NCI-H69 (cell line): ENCODE measurements around the gene FBXO30.

Experiments used
- DNase-seq: peaks from one replicate; lab custom pipeline; 2025; lab: John Stamatoyannopoulos, UW

The FBXO30 gene, protein sequence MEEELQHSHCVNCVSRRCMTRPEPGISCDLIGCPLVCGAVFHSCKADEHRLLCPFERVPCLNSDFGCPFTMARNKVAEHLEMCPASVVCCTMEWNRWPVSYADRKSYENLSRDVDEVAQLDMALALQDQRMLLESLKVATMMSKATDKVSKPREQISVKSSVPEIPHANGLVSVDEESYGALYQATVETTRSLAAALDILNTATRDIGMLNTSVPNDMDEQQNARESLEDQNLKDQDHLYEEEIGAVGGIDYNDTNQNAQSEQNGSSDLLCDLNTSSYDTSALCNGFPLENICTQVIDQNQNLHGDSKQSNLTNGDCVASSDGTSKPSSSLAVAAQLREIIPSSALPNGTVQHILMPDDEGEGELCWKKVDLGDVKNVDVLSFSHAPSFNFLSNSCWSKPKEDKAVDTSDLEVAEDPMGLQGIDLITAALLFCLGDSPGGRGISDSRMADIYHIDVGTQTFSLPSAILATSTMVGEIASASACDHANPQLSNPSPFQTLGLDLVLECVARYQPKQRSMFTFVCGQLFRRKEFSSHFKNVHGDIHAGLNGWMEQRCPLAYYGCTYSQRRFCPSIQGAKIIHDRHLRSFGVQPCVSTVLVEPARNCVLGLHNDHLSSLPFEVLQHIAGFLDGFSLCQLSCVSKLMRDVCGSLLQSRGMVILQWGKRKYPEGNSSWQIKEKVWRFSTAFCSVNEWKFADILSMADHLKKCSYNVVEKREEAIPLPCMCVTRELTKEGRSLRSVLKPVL

DNA sequence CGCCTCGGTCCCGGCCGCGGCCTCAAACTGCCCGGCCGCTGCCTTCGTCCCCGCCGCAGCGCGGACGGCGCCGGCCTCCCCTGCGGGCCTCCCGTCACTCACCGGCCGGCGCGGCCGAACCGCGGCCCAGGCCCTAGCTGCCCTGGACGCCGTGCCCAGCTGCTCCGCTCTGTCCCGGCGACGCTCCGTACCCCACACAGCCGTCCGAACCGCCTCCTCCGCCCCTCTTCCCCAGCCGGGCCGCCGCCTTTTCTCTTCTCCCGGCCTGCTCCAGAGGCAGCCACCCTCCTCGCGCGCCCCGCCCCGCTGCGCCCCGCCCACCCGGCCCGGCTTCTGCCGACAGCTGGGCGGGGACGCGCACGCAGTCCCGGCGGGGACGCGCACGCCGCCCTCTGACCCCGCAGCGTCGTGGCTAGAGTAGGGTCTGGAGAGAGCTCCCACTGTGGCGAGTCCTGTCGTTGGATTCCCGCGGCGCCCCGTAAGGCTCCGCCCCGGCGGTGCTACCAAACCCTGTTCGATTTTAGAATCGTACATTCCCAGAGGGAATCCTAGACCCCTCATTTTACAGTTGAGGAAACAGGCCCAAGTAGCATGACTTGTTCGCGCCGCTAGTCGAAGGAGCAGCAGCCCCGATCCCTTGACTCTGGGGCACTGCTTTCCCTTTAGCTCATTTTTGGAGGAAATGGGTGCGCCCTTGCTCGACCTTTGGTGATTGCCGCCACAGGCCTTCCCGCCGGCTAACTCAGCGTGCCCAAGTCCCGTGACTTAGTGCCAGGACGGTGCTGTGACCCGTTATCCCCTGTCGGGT lies at the start of gene FBXO30:
Gene FBXO30 (minus strand): TSS at position 295 of the 808 bp plus-strand sequence. CDS start 8,390 bp downstream, outside the sequence.
- peak; percentile 96 for DNase-seq

DNA sequence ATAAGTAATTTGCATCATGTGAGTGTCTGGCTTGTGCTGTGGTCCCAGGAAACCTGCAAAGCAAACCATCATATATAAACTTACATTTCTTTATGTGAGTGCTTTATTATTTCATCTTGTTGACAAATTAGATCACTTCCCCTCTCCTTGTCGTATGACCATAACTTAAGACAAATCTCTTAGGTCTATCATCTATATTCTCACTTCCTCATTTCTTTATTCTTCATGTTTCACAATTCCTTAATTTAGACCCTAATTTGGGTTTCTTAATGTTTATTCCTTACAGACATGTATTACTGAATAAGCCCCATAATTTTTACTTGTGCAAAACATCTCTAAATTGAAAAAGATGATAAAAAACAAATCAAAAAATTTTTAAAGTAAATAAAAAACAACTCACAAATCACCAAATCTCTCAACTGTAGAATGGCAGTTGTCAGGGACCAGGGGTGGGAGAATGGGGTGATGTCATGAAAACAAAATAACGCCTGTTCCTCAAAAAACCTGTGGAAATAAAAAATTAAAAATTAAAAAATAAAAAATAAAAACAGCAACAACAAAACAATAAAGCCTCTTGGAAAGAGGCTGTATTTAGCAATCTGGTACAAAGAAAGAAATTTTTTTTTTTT lies 49.5 kb upstream of the FBXO30 start:
- no peak for DNase-seq

DNA sequence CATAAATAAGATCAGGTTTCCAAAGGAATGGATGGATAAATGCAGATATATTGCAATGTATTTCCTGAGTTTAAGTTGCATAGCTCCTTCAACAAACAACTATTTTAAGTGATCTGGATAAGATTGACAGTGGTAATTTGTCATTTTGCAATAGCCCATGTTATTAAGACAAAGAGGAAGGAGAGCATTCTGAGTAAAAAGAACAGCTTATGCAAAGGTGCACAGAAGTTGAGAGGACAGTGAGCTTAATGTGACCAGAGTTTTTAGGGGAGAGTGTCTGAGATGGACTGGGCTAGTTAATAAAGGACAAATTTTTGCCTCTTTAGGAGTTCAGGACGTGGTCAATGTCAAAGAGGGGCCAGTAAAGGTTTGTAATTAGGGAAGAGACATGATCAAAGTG lies 48.8 kb upstream of the FBXO30 start:
- DNase-seq, result no peak

DNA sequence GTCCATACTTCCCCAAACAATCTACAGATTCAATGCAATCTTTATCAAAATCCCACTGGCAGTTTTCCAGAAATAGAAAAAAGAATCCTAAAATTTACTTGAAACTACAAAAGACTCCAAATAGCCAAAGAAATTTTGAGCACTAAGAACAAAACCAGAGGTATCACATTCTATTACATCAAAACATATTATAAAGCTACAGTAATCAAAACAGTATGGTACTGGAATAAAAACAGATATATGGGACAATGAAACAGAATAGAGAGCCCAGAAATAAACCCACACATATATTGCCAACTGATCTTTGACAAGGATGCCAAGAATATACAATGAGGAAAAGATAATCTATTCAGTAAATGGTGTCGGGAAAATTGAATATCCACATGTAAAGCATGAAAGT lies 46.0 kb upstream of the FBXO30 start:
- DNase-seq, result no peak

DNA sequence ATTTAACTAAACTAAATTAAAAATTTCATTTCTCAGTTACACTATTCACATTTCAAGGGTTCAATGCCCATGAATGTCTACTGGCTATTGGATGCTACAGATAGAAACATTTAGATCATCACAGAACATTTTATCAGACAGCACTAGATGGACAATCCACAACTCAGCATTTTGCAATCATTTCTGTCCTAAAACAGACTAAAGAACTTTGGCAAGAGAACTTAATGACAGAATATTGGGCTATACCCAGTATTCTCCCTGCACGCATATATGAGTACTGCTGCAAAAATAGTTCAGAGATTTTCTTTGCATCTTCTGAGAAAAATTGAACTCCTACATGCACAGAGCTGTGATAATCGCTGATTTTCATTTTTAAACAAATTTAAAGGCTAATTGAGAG lies 36.1 kb upstream of the FBXO30 start:
- DNase-seq, result no peak

DNA sequence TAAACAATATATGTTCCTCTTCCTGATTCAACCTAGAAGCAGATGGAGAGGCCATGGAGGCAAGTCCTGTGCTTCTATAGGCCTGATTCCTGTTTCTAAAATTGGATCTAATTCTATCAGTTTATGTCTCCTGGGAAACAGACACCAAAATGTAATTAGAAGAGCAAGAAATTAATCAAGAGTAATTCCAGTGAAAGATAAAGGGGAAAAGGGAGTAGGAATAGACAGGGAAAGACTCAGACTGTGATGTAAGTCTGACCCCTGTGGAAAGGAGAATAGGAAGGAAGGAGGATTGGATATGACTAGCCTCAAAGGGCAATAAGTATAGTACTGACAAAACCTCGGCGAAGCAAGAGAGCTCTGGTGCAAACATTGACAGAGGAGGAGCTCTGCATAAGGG lies 33.9 kb upstream of the FBXO30 start:
- DNase-seq, result no peak

DNA sequence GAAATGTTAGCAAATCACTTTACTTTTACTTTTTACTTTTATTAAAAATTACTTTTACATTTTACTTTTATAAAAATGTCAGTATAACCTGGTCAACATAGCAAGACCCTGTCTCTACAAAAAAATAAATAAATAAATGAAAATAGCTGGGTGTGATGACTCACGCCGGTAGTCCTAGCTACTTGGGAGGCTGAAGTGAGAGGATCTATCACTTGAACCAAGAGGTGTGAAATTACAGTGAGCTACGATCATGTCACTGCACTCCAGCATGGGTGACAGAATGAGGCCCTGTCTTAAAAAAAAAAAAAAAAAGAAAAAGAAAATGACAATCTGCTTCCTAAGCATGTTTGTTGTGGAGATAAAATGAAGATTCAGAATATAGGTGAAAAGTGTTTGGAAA lies 31.0 kb upstream of the FBXO30 start:
- DNase-seq, result no peak

DNA sequence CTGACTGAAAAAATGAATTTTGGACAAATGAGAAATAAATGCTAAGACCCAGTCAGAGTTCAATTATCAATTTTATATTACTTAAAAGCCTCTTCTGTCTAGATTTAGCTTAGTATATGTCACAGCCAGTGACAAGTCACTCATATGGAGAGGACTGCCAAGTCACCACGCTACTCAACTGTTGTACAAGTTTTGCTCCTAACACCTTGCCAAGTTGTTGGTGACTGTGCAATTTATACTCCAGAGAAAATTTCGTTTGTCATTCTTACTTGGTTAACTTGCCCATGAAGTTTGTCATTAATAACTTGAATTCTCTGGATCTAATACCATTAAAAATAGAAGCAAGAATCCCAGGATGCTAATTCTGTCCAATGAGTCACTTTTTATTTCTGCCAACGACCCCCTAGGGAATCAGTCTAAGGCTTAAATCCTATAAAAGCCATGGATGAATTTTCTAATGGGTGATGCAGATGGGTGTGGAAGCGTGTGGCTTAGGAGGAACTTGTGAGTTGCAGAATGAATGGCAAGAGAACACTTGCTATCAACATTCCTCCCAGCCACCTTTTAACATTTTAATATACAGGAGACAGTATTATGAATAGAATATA lies 30.4 kb upstream of the FBXO30 start:
- DNase-seq, result no peak

DNA sequence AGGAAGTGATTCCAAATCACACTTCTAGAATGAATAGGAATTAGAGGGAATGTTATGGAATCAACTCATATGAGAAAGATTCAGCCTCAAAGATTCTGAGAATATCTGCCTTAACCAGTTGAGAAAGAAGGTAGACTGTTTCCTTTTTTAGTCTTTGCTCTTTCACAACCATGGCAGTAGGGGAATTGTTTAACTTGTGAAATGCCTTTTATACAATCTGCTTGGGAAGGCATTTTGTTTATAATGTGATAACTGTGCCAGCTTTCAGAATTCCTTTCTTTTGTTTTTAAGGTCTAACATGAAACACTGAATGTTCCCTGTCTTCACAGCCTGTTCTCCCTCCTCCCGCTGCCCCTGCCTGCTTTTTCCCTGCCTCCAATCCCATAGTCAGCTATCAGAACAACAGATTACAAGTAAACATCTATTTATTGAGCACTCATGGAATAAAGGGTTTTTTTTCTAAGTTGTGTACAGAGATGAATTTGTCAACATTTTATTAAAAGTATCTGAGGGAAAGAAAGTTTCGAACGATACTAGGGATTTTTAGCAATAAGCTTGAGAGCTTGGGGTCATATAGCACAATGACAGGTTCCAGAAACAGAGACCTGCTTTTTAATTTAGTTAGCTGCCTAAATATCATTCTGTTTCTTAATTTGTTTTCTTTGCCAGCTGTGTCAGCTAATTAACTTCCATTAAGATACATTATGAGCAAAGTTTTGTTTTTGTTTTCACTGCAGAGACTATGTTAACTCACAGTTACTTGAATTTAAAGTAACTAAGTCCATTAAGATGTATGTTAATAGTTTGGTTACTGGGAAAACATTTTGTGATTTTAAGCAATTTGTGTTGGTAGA lies 28.3 kb upstream of the FBXO30 start:
- no peak for DNase-seq

DNA sequence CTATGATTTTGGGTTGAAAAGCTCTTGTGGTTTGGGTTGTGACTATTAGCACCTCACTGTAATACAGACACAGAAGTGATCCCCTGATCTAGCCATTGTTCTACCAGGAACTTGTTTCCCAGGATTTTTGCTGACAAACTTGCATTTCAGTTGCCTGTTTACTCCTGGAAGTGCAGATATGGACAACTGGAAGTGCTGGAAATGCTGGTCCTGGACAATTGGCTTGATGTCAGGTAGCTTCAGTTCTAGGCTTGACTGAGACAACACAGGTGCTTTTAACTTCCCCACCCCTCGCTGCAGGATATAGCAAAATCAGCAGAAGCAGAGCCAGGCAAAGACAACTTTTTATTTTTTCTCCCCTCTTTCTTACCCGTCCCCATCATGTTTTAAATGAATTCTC lies 27.1 kb upstream of the FBXO30 start:
- DNase-seq, result no peak

DNA sequence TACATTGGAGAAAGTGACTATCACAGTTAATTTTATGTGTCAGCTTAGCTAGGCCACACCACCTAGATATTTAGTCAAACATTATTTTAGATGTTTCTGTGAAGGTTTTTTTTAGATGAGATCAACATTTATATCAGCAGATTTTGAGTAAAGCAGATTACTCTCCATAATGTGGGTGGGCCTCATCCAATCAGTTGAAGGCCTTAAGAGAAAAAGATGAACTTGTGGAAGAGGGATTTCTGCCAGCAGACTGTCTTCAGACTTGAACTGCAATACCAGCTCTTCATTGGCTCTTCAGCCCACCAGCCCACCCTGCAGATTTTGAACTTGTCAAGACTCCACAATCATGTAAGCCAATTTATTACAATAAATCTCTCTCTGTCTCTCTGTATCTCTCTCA lies 25.1 kb upstream of the FBXO30 start:
- DNase-seq, result no peak

DNA sequence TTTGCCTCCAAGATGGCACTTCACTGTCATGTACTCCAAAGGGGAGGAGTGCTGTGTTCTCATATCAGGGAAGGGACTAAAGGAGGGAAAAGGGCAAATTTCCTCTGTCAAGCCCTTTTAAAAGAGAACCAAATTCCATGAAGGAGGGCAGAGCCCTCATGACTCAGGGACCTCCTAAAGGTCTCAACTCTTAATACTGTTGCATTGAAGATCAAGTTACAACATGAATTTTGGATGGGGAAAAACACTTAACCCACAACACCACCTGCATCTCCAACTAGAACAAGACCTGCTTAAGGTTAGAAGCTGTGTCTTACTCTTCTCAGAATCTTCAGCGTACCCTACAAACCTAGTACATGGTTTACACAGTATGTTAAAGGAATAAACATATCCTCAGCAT lies 23.7 kb upstream of the FBXO30 start:
- no peak for DNase-seq

DNA sequence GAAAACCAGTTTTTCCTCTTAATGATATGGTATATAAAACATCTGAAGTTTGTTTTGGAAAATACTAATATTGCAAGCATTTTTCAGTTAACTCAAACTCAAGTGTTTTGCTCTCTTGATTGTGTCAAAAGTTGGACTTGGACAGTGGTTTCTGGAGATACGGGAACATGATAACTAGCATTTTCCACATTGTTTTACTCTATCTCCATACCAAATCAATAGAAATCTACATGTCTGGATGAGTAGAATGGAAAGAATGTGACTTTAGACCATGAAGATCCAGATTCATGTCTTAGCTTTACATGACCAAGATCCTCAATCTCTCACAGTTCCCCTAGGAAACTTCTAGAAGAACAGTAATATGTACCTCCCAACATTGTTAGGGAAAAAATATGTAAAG lies 22.2 kb upstream of the FBXO30 start:
- no peak for DNase-seq

DNA sequence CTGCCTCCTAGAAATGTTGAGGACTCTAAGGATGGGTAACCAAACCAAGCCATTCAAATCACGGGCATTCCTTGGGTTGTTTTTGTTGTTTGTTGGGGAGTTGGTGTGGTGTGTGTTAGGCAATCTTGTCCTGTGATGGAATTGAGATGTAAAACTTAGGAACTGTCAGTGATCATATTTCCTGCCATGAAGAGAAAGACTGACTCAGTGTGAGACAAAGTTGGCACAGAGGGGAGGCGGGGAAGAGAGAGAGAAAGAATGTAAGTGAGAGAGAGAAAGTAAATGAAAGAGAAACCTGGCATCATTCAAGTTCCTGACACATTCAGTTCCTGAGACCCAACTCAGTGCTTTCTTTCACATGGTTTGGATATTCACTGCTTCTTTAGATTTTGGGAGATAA lies 21.6 kb upstream of the FBXO30 start:
- no peak for DNase-seq

DNA sequence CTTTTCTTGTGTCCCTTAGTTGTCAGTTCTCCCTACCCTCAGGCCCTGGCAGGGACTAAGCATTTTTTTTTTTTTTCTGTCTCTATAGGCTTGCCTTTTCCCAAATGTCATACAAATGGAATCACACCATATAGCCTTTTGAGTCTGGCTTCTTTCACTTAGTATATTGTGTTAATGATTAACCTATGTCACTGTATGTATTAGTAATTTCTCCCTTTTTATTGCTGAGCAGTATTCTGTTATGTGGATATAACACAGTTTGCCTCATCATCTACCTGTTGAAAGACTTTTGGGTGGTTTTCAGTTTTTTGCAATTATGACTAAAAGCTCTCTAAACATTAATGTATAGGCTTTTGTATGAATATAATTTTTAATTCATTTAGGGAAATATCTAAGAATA lies 16.0 kb upstream of the FBXO30 start:
- DNase-seq, result no peak

DNA sequence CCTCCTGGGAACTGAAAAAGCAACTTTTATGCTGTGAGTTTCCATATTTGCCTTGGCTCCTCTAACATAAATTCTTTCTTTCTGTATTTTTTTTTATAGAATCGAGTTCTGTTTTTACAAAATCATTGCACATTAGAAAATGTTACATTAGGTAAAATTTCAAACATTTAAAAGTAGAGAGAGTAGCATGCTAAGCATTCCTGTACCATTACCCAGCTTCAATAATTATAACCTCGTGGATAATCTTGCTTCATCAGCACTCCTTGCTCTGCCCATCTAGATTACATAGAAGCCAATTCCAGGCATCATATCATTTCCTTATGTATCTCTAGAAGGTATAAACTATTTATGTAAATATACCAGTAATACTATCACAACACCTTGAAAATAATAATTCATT lies 15.4 kb upstream of the FBXO30 start:
- DNase-seq, result no peak

DNA sequence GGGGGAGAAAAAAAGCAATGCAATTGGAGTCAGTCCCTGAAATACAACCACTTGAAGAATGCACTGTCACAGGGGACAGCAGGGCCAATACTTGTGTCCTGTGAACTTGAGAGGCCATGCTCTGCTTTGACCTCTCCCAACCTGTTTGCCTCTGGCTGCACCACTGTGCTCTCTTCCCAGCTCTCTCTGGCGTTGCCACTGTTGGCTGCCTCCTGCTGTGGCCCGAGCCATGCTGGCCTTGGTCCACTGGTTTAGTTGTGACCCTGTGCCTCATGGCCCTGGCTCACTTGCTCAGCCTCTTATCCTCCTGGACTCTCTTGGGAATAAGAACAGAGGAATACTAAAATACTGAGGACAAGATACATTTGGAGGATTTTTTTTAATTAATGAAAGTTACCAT lies 14.5 kb upstream of the FBXO30 start:
- DNase-seq, result peak; percentile 15

DNA sequence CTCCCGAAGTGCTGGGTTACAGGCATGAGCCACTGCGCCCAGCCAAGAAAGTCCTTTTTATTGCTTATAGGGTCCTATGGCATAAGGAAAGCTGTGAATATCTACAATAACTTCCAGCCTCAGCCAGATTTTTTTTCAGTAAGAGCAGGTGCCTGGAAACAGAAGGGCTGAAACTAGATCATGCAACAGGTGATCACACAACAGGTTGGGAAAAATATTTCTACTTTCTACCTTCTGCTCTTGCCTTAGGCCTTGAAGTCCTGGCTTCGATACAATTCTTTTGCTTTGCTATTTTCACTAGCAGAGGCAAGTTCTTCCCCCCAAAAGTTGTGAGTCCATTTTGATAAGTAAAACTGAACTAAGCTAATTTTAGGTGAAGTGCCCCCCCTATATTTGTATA lies 9.7 kb upstream of the FBXO30 start:
- no peak for DNase-seq

DNA sequence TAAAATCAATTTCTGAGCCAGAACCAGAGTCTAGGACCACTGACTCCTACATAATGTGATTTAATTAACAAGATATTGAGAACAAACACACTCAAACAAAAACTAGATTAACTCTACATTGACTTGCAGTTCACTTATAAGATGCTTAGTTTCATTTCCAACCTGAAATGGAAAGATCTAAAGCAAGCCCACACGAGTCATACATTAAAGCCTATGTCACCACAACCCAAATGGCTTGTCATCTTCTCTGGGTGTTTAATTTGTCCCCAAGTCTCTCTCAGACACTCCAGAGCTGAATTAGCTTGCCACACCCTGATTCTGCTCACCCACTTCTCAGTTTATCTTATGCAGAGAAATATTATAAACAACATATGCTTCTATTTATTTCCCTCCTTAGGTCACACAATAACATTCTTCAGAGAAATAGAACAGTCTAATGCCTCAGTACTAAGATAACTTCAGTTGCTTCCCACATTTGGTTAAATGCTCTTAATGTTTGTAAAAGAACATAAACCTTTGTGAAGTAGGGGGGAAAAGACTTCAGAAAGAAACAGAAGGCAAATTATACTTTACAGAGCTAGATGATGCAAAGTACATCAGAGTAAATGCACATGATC lies 8.8 kb upstream of the FBXO30 start:
- no peak for DNase-seq

DNA sequence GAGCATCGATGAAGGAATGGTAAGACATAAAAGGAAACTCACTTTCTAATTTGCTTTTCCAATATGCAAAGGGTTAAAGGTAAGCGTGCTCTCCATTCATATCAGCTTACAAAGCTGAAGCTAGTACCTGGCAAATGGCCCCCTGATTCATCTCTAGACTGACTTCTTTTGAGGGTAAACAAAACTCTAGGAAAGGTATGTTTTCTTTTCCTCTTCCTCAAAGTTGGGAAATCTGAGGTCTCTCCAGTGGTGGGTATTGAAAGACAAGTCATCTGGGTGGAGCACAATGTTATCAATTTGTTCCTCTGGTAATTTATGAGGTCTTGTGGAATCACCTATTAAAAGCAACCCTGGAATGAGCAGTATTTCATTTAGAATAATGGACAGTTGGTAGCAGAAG lies 7.9 kb upstream of the FBXO30 start:
- no peak for DNase-seq
